ENCODE results near the gene GRK5. TPM values are rescaled to one million over a fixed set of nuclear protein-coding genes. Genes with fewer than 3 reads are reported as not detected.

The GRK5 gene
- total RNA-seq, 4 donors from 2014 or later, result 11.6 to 38.2 (median 21.4) TPM

DNA sequence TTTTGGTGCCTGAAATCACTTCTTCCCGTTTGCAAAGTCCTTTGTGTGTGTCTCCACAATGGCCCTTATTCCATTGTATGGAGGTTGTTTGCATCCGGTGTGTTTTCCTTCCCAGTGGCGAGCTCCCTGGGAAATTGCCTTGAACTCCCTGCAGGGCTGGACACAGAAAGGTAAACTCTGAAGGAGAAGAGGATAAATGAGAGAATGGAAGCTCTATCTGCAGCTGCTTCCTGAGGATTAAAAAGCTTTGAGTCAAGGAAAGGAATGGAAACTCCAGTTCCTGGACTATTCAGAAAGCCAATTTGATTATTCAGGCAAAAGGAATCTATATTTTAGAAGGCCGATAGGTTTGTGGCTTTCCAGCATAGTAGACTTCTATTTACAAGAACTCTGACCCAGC, 4.4 kb upstream of the GRK5 start:
- no peak for TF ChIP-seq CTCF (IDR thresholded peaks at IDR 0.05; ENCODE audit: low read depth)

DNA sequence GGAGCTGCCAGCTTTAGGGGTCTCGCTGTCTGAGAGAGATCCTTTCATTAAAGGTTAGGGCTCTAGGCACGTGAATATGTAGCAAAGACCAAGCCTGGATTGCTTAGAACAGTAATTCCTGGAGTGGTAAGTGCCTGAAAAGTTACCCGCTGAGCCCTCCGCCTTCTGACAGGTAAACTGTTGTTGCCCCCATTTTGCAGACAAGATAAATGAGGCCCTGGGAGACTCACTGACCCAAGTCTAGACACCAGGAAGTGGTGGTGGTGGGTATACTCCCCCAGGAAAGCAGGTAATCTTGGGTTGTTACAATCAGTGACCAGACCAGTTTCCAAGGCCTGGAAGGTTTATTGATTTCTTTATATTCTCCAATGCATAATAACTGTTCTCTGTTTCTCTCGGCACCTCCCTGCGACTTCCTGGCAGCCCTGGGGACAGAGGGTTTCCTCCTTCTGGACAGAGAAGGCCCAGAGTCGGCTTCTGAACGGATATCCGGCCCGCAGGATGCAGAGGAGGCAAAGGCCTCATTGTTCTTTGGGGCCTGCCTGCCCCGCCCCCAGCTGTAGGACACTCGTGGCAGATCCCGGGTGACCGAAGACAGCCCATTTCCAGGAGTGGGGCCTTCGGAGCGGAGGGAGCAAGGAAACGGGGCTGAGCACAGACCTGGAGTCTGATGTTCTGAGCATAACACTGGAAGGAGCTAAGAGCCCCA, 1.3 kb upstream of the GRK5 start:
- no peak for TF ChIP-seq CTCF (IDR thresholded peaks at IDR 0.05; ENCODE audit: low read depth)

- no peak for TF ChIP-seq CTCF (IDR thresholded peaks at IDR 0.05; ENCODE audit: low read depth)
Measured at GRCh38 chr10:119206603-119207365, 587 bp upstream of the GRK5 start.

DNA sequence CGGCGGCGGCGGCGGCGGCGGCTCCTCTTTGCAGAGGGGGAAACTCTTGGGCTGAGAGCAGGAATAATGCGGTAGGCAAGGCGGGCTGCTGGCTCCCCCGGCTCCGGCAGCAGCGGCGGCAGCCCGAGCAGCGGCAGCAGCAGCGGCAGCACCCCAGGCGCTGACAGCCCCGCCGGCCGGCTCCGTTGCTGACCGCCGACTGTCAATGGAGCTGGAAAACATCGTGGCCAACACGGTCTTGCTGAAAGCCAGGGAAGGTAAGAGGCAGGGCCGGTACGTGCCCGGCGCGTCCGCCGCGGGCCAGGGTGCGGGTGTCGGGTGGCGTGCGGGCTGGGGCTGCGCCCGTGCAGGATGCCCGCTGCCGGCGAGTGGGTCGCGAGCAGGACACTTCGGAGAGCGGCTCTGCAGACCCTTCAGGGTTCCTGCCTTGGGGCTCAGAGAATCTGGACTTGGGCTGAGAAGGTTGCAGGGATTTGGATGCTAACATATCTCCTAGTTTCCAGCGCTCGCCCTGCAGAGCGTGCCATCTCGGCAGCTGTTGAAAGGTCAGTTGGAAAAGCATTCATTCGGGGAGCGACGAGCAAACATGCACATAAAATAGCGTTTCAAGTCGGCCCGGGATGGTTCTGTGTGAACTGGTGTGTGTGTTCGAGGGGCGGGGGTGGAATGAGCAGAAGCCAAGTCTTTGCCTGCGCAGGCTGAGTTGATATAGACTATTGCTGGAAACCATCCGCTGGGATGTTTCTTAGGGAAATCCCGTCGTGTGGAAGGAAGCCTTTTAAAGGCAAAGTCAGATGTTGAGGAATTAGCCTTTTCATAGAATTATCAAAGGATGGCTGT, 562 bp downstream of the GRK5 start:
- TF ChIP-seq CTCF (IDR thresholded peaks at IDR 0.05; ENCODE audit: low read depth), result no peak

DNA sequence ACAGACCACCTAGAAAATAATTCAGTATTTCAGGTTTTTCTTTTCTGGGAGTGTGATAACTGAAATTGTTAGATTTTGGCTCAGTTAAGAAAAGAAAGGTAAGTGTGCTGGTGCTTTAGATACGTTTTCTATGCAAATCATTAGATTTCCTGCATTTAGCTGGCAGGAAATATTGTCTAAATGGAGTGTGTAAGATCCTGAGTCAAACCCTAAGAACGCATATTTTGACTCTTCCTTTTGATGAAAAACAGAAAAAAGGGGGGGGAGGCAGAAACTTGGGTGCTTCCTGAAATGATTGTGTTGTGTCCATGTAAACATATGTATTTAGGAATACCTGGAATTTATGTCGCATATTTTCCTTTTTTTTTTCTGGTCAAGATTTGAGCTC, 1.2 kb downstream of the GRK5 start:
- TF ChIP-seq CTCF (IDR thresholded peaks at IDR 0.05; ENCODE audit: low read depth), result no peak

DNA sequence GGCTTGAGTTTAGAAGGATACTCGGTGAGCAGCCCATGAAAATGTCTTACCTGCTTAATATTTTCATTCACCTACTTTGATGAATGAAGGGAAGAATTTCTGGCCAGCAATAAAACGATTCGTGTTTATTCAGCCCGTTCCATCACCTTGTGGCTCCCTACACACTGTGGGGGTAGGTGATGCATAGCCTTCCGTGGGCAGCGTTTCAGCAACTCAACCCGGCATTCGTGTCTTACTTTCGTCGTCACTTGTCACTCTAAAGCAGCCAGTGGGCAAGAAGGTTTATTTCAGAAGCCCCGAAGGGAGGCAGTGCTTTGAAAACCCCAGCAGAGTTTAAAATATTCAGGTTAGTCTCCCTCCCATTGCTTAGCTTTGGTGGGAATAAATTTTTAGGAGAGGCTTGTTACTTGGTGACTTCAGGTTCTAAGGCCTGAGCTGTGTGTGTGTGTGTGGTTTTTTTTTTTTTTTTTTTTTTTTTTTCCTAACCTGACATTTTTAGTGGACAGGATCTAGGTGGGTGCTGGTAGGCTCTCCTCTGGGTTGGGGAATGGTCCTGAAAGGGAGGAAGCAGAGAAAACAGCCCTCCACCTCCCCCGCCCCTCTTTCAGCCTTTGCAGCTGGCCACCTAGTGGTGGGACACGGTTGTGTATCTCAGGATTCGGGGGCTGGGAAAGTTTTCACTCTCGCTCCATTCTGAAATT, 1.8 kb downstream of the GRK5 start:
- no peak for TF ChIP-seq CTCF (IDR thresholded peaks at IDR 0.05; ENCODE audit: low read depth)
